Panc1 (cell line): ENCODE results near the gene CELSR2.

Experiments used
- POLR2AphosphoS5 ChIP-seq: IDR thresholded peaks from 2 replicates; pipeline ENCODE4 v1.6.1; 2012; ENCODE audit warnings: mild to moderate bottlenecking, low read depth, low read length, moderate library complexity
- REST ChIP-seq, 2 experiments: IDR thresholded peaks; 2 replicates each; pipeline ENCODE4 v1.6.1; 2011 to 2012; ENCODE audit warnings: low read depth in 2 of 2, control low read depth in 1 of 2, low read length in 1 of 2, mild to moderate bottlenecking in 1 of 2, moderate library complexity in 1 of 2; ENCODE audit not compliant: insufficient read depth in 1 of 2

GRCh38 chr1:109252893-109253802 is 3.8 kb downstream of the CELSR2 start:
- TF ChIP-seq REST (IDR thresholded peaks at IDR 0.05; ENCODE audit: insufficient read depth in 1 of 2, low read depth in 2 of 2, low read length in 1 of 2) = no peak
- no peak for TF ChIP-seq POLR2AphosphoS5
